Spleen (tissue), 11 donors: ENCODE measurements around the gene LSM8. TPM values are rescaled to one million over a fixed set of nuclear protein-coding genes. Genes with fewer than 3 reads are reported as not detected.

ENCODE experiments used
- DNase-seq: peaks from one replicate; pipeline ENCODE4 v3.0.0-alpha.2; 2020
- H3K27ac ChIP-seq, 8 donors: fragments of 200-600 bp; sonication (generic) in 7 of 8; 1 replicate in 4 of 8; 2 replicates in 4 of 8; pipeline versions ENCODE4 v1.5.0 to v1.8.0; 2016 to 2021; ENCODE audit warnings: inconsistent platforms in 4 of 8, mild to moderate bottlenecking in 4 of 8, moderate library complexity in 1 of 8
- H3K27me3 ChIP-seq, 7 donors: fragments of 200-600 bp; sonication (generic) in 6 of 7; replicated peaks in 1 of 7; 1 replicate in 4 of 7; 2 replicates in 3 of 7; pipeline versions ENCODE4 v1.5.0 to v1.8.0; 2016 to 2021; ENCODE audit warnings: inconsistent platforms in 3 of 7, mild to moderate bottlenecking in 1 of 7
- H3K36me3 ChIP-seq, 6 donors: fragments of 200-600 bp; sonication (generic) in 5 of 6; 1 replicate in 4 of 6; 2 replicates in 2 of 6; pipeline versions ENCODE4 v1.5.0 to v1.8.0; 2016 to 2021; ENCODE audit warnings: inconsistent platforms in 2 of 6
- H3K4me1 ChIP-seq, 6 donors: fragments of 200-600 bp; sonication (generic) in 5 of 6; 1 replicate in 3 of 6; 2 replicates in 3 of 6; pipeline versions ENCODE4 v1.5.0 to v1.8.0; 2016 to 2021; ENCODE audit warnings: inconsistent platforms in 3 of 6
- H3K4me3 ChIP-seq, 8 donors: fragments of 200-600 bp; sonication (generic) in 7 of 8; 1 replicate in 4 of 8; 2 replicates in 4 of 8; pipeline versions ENCODE4 v1.5.0 to v1.8.0; 2016 to 2021; ENCODE audit warnings: inconsistent platforms in 4 of 8, mild to moderate bottlenecking in 4 of 8, moderate library complexity in 2 of 8
- H3K9me3 ChIP-seq, 8 donors: fragments of 200-600 bp; sonication (generic) in 7 of 8; 1 replicate in 4 of 8; 2 replicates in 4 of 8; pipeline versions ENCODE4 v1.5.0 to v1.8.0; 2016 to 2021; ENCODE audit warnings: inconsistent platforms in 4 of 8
- CTCF ChIP-seq, 11 experiments: fragments of 200-600 bp in 7 of 11; fragments of 450-650 bp in 4 of 11; sonication (generic) in 4 of 11; IDR thresholded peaks in 8 of 11; conservative IDR thresholded peaks in 3 of 11; 1 replicate in 7 of 11; 2 replicates in 4 of 11; pipeline versions ENCODE4 v1.4.0 to v1.8.0; 2016 to 2021; ENCODE audit warnings: antibody characterized with exemption in 11 of 11, inconsistent platforms in 4 of 11, mild to moderate bottlenecking in 1 of 11
- POLR2A ChIP-seq, 3 donors: fragments of 450-650 bp; IDR thresholded peaks; one replicate each; pipeline ENCODE4 v1.5.1; 2017; ENCODE audit warnings: antibody characterized with exemption in 3 of 3, mild to moderate bottlenecking in 1 of 3
- POLR2AphosphoS5 ChIP-seq, 3 donors: sonication (generic); formaldehyde crosslinking; IDR thresholded peaks; one replicate each; pipeline ENCODE4 v1.5.1; 2017; ENCODE audit warnings: antibody characterized with exemption in 3 of 3
- WGBS, 5 donors: extraction: QIAGEN DNeasy Blood & Tissue Kit in 3 of 5; methylation state at CpG; one replicate each; pipeline versions ENCODE4 v1.1.5 to v1.1.7; 2013 to 2018; 5-methylcytosine and 5-hydroxymethylcytosine counted together
- intact Hi-C: fragments of 100-400 bp; cut with DNase I; formaldehyde crosslinking; loops from one replicate; pipeline ENCODE4 v1.15.0; 2023; ENCODE audit warnings: low total_unique reads
- polyA plus RNA-seq, 3 donors: library from polyadenylated mRNA; stranded (reverse); fragments of 200-250 nt; gene quantifications; one replicate each; pipeline ENCODE4 v1.2.1, GENCODE V29; 2013
- total RNA-seq, 7 donors: library from RNA; depleted of rRNA in 3 of 7; stranded (reverse); fragments of >200 nt in 3 of 7; fragmentation: NEBNext Ultra II Directional in 4 of 7; extraction: Animal tissue kit (Norgen Biotek cat#: 25700) in 4 of 7; gene quantifications; one replicate each; pipeline versions ENCODE4 v1.1.0 to v1.2.1, GENCODE V29; 2016 to 2021
- donor health status: healthy with polysubstance abuse.
- donor health status: DM: no; HTN: no; CAD: no; lungs with moderate emphysema.
- donor health status: DM: no; HTN: no; CAD: no.
- donor health status: Bipolar disorder and iron deficiency.
- donor health status: healthy.
- donor health status: DM: no; HTN: no; CAD: no.
- donor health status: DM: yes; HTN: yes; CAD: no.

Gene LSM8
- total and polyA plus RNA-seq, 10 donors, result 31.2 to 59.6 (median 45.5) TPM

- H3K4me1 ChIP-seq, result no peaks in the 10 kb centered on the region
- H3K27ac ChIP-seq, result no peak overlapping the region
- 19 to 34% (median 22%) methylated on average over 4 of the region's 4 CpGs for WGBS, 5 donors
- intact Hi-C loops, result no loop called here
- peaks cover 0 to 10% (median 9%) of the 10 kb centered on the region in 8 donors for H3K9me3 ChIP-seq
- TF ChIP-seq CTCF (IDR thresholded peaks at IDR 0.05 in 8 of 11, conservative IDR thresholded peaks at IDR 0.05 in 3 of 11) (peak in 10 of 11 experiments; percentile 20 to 74 (median 60)), POLR2AphosphoS5 (IDR thresholded peaks at IDR 0.05) (no peak)
- H3K36me3 ChIP-seq, result no peaks in the 10 kb centered on the region
- H3K27me3 ChIP-seq, result no peaks in the 10 kb centered on the region
- H3K4me3 ChIP-seq, result no peak overlapping the region
- DNase-seq, result no peak
These were observed 30.3 kb upstream of the LSM8 start for GRCh38 chr7:118153551-118154177.

- H3K9me3 ChIP-seq, result peaks cover 0 to 22% (median 18%) of the 10 kb centered on the region in 8 donors
- intact Hi-C loops, result no loop called here
- H3K4me1 ChIP-seq, result no peaks in the 10 kb centered on the region
- H3K4me3 ChIP-seq, result no peak overlapping the region
- no peaks in the 10 kb centered on the region for H3K27me3 ChIP-seq
- TF ChIP-seq POLR2A (IDR thresholded peaks at IDR 0.05) (no peak), POLR2AphosphoS5 (IDR thresholded peaks at IDR 0.05) (no peak), CTCF (IDR thresholded peaks at IDR 0.05 in 8 of 11, conservative IDR thresholded peaks at IDR 0.05 in 3 of 11) (no peak)
- no peak for DNase-seq
- H3K36me3 ChIP-seq, result no peaks in the 10 kb centered on the region
- H3K27ac ChIP-seq, result no peak overlapping the region
These were observed 25.2 kb upstream of the LSM8 start for GRCh38 chr7:118158766-118159165.

- no peak for DNase-seq
- Histone ChIP-seq H3K4me1 (no peaks in the 10 kb centered on the region), H3K27ac (no peak overlapping the region), H3K4me3 (no peak overlapping the region), H3K27me3 (peaks cover 0 to 11% (median 0%) of the 10 kb centered on the region in 7 donors), H3K9me3 (no peaks in the 10 kb centered on the region), H3K36me3 (no peaks in the 10 kb centered on the region)
- TF ChIP-seq POLR2A (IDR thresholded peaks at IDR 0.05) (no peak), CTCF (IDR thresholded peaks at IDR 0.05 in 8 of 11, conservative IDR thresholded peaks at IDR 0.05 in 3 of 11) (no peak), POLR2AphosphoS5 (IDR thresholded peaks at IDR 0.05) (no peak)
- 69 to 80% (median 72%) methylated on average over 4 of the region's 4 CpGs for WGBS, 5 donors
- intact Hi-C loops, result no loop called here
These were observed 14.8 kb upstream of the LSM8 start for GRCh38 chr7:118169146-118169545.

- DNase-seq, result no peak
- Histone ChIP-seq H3K4me3 (no peak overlapping the region), H3K27ac (no peak overlapping the region), H3K27me3 (peaks cover 0 to 5% (median 0%) of the 10 kb centered on the region in 7 donors), H3K36me3 (no peaks in the 10 kb centered on the region), H3K4me1 (no peaks in the 10 kb centered on the region), H3K9me3 (no peaks in the 10 kb centered on the region)
- intact Hi-C loops, result no loop called here
- no peak for TF ChIP-seq CTCF (IDR thresholded peaks at IDR 0.05 in 8 of 11, conservative IDR thresholded peaks at IDR 0.05 in 3 of 11)
- no peak for TF ChIP-seq POLR2AphosphoS5 (IDR thresholded peaks at IDR 0.05)
- no peak for TF ChIP-seq POLR2A (IDR thresholded peaks at IDR 0.05)
- WGBS, 5 donors, result 65 to 84% (median 81%) methylated on average over 2 of the region's 2 CpGs
These were observed 8.2 kb upstream of the LSM8 start for GRCh38 chr7:118175740-118176139.
